NB4 (cell line): ENCODE measurements around the gene CFLAR.

ENCODE experiments used
- MYC ChIP-seq: IDR thresholded peaks from 2 replicates; pipeline ENCODE4 v1.6.1; 2011; ENCODE audit warnings: low read depth, low read length
- POLR2A ChIP-seq: IDR thresholded peaks from 2 replicates; pipeline ENCODE4 v1.6.1; 2011; ENCODE audit warnings: mild to moderate bottlenecking; ENCODE audit not compliant: insufficient read length; ENCODE audit errors: extremely low read depth
- TF ChIP-seq, protein P1 (sequence below): IDR thresholded peaks from one replicate; pipeline ENCODE4 v1.5.1; 2012; ENCODE audit warnings: low read depth, low read length
- TF ChIP-seq, protein P2 (sequence below): IDR thresholded peaks from 2 replicates; pipeline ENCODE4 v1.6.1; 2011; ENCODE audit warnings: low read depth, low read length

DNA sequence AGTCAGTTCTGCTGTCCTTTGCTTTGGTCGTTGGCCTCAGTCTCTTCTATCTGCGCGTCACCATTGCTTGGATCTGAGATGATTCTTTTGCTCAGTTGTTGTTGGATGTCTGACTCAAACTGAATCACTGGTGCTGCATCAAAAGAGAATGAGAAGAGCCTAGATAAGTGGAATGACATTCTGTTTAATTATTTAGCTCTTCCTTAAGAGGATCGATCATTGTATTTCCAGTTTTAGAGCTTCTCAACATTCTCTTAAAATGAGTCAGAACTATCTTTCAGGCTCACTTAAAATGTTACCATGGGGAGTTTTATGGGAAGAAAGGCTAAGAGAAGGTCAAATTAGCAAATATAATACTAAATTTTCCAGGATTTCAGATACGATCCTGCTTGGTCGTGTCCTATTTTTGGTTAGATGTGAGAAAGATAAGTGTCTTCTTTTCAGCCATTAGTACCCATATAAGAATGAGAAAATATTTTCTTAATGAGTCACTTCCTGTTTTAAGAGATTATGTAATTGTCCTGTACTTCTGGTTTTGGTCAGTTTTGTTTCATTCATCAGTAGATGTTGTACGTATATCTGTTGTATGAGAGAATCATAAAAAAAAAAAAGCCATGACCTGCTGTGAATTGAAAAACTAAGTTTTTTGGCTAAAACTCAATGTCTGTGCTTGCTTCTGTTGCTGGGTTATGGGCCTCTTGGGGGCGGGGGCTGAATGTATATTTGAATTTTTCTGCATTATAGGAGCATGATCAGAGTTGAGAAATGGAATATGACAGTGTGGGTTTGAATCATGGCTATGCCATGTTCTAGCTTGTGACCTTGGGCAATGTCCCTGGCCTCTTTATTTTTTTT lies 35.4 kb downstream of the CFLAR start:
- TF ChIP-seq, protein P1, sequence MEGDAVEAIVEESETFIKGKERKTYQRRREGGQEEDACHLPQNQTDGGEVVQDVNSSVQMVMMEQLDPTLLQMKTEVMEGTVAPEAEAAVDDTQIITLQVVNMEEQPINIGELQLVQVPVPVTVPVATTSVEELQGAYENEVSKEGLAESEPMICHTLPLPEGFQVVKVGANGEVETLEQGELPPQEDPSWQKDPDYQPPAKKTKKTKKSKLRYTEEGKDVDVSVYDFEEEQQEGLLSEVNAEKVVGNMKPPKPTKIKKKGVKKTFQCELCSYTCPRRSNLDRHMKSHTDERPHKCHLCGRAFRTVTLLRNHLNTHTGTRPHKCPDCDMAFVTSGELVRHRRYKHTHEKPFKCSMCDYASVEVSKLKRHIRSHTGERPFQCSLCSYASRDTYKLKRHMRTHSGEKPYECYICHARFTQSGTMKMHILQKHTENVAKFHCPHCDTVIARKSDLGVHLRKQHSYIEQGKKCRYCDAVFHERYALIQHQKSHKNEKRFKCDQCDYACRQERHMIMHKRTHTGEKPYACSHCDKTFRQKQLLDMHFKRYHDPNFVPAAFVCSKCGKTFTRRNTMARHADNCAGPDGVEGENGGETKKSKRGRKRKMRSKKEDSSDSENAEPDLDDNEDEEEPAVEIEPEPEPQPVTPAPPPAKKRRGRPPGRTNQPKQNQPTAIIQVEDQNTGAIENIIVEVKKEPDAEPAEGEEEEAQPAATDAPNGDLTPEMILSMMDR, result no peak
- TF ChIP-seq POLR2A (no peak), MYC (no peak)
- TF ChIP-seq, protein P2, sequence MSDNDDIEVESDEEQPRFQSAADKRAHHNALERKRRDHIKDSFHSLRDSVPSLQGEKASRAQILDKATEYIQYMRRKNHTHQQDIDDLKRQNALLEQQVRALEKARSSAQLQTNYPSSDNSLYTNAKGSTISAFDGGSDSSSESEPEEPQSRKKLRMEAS, result no peak
